HG03457 (cell line): ENCODE results near the gene BCAN.

Experiments used
- ATAC-seq: cut with Tn5 transposase; IDR thresholded peaks from one replicate; pipeline ENCODE4 v1.9.1; 2021; ENCODE audit warnings: moderate number of reproducible peaks; ENCODE audit not compliant: unreplicated experiment

BCAN gene

GRCh38 chr1:156643049-156643777 lies 1.3 kb downstream of the BCAN start:
- ATAC-seq: no peak

GRCh38 chr1:156643778-156644092 lies 1.8 kb downstream of the BCAN start:
- no peak for ATAC-seq

- ATAC-seq: no peak
Observed at GRCh38 chr1:156644146-156644545, 2.2 kb downstream of the BCAN start.

- no peak for ATAC-seq
Observed at GRCh38 chr1:156644640-156645039, 2.7 kb downstream of the BCAN start.

GRCh38 chr1:156645056-156645455 lies 3.1 kb downstream of the BCAN start:
- no peak for ATAC-seq

- ATAC-seq: no peak
Observed at GRCh38 chr1:156645666-156646065, 3.7 kb downstream of the BCAN start.

- ATAC-seq: no peak
Observed at GRCh38 chr1:156646738-156647211, 4.9 kb downstream of the BCAN start.

- ATAC-seq: no peak
Observed at GRCh38 chr1:156647351-156647750, 5.4 kb downstream of the BCAN start.

- no peak for ATAC-seq
Observed at GRCh38 chr1:156648496-156648895, 6.6 kb downstream of the BCAN start.

- ATAC-seq: no peak
Observed at GRCh38 chr1:156648951-156649350, 7.0 kb downstream of the BCAN start.

GRCh38 chr1:156652131-156652991 lies 10.4 kb downstream of the BCAN start:
- no peak for ATAC-seq

- ATAC-seq: no peak
Observed at GRCh38 chr1:156652992-156653355, 11.1 kb downstream of the BCAN start.

- ATAC-seq: no peak
Observed at GRCh38 chr1:156654700-156655099, 12.8 kb downstream of the BCAN start.

- no peak for ATAC-seq
Observed at GRCh38 chr1:156655151-156655903, 13.4 kb downstream of the BCAN start.

GRCh38 chr1:156655904-156656516 lies 14.1 kb downstream of the BCAN start:
- no peak for ATAC-seq

- ATAC-seq: no peak
Observed at GRCh38 chr1:156656806-156657740, 15.2 kb downstream of the BCAN start.

- ATAC-seq: no peak
Observed at GRCh38 chr1:156657741-156658319, 15.9 kb downstream of the BCAN start.

- ATAC-seq: no peak
Observed at GRCh38 chr1:156658496-156658895, 16.6 kb downstream of the BCAN start.

GRCh38 chr1:156658945-156659574 lies 17.1 kb downstream of the BCAN start:
- ATAC-seq: no peak
